ENCODE data around the gene KLC4. TPM values are rescaled to one million over a fixed set of nuclear protein-coding genes. Genes with fewer than 3 reads are reported as not detected.
A peak's percentile ranks its signal among the peaks of the same experiment; 100 is the strongest.
"Not testable (repeated sequence)": the region's sequence is repeated elsewhere in the genome, so short reads cannot be mapped to it uniquely, and the experiment has no call there.

KLC4 gene
- total RNA-seq, 1 experiment from 2014 or later: 58.8 TPM

- DNase-seq (ENCODE audit: low spot score): no peak
Observed at GRCh38 chr6:43035495-43036194, 23.8 kb upstream of the KLC4 start.

- no peak for DNase-seq (ENCODE audit: low spot score)
Observed at GRCh38 chr6:43036712-43037111, 22.7 kb upstream of the KLC4 start.

GRCh38 chr6:43037197-43037596 lies 22.2 kb upstream of the KLC4 start:
- DNase-seq (ENCODE audit: low spot score): no peak

GRCh38 chr6:43037706-43038105 lies 21.7 kb upstream of the KLC4 start:
- no peak for DNase-seq (ENCODE audit: low spot score)

- no peak for DNase-seq (ENCODE audit: low spot score)
Observed at GRCh38 chr6:43038727-43039126, 20.7 kb upstream of the KLC4 start.

GRCh38 chr6:43040542-43041257 lies 18.7 kb upstream of the KLC4 start:
- no peak for DNase-seq (ENCODE audit: low spot score)

- not testable (repeated sequence) for DNase-seq (ENCODE audit: low spot score)
Observed at GRCh38 chr6:43041475-43041874, 18.0 kb upstream of the KLC4 start.

GRCh38 chr6:43043310-43043709 lies 16.1 kb upstream of the KLC4 start:
- DNase-seq (ENCODE audit: low spot score): no peak

GRCh38 chr6:43045371-43045930 lies 14.0 kb upstream of the KLC4 start:
- DNase-seq (ENCODE audit: low spot score): no peak

GRCh38 chr6:43047998-43048397 lies 11.4 kb upstream of the KLC4 start:
- no peak for DNase-seq (ENCODE audit: low spot score)

- DNase-seq (ENCODE audit: low spot score): no peak
Observed at GRCh38 chr6:43050981-43051380, 8.4 kb upstream of the KLC4 start.

- no peak for DNase-seq (ENCODE audit: low spot score)
Observed at GRCh38 chr6:43052225-43052841, 7.1 kb upstream of the KLC4 start.

- DNase-seq (ENCODE audit: low spot score): peak; percentile 27
Observed at GRCh38 chr6:43052842-43053544, 6.4 kb upstream of the KLC4 start.

GRCh38 chr6:43053545-43054205 lies 5.8 kb upstream of the KLC4 start, which contains the start of gene CUL7:
TSS of gene CUL7 (minus strand) at chr6:43053851. CDS start at chr6:43052788, 1,063 bp downstream.
- peak; percentile 96 for DNase-seq (ENCODE audit: low spot score)

- DNase-seq (ENCODE audit: low spot score): no peak
Observed at GRCh38 chr6:43054206-43054943, 5.1 kb upstream of the KLC4 start.

GRCh38 chr6:43055966-43056365 lies 3.5 kb upstream of the KLC4 start:
- DNase-seq (ENCODE audit: low spot score): no peak

- DNase-seq (ENCODE audit: low spot score): no peak
Observed at GRCh38 chr6:43058531-43058930, 900 bp upstream of the KLC4 start.

- peak; percentile 79 for DNase-seq (ENCODE audit: low spot score)
Observed at GRCh38 chr6:43060034-43060754, 763 bp downstream of the KLC4 start.

- no peak for DNase-seq (ENCODE audit: low spot score)
Observed at GRCh38 chr6:43060755-43061633, 1.6 kb downstream of the KLC4 start.

Data from HT-29 (cell line).